ENCODE results near the gene KIF26B.

KIF26B gene

GRCh38 chr1:245378311-245378722 lies 223.5 kb downstream of the KIF26B start:
- ATAC-seq (replicated peaks; ENCODE audit: extremely low read depth, poor library complexity, severe bottlenecking) (peak; percentile 61), DNase-seq (ENCODE audit: low spot score in 2 of 2) (no peak)
- H3K9me3 Mint-ChIP-seq = no peaks in the 10 kb centered on the region
- peaks cover 12% of the 10 kb centered on the region for H3K4me1 Mint-ChIP-seq
- no peak overlapping the region for H3K27ac Mint-ChIP-seq (ENCODE audit: low read depth)
- H3K36me3 Mint-ChIP-seq (ENCODE audit: insufficient read depth) = no peaks in the 10 kb centered on the region
- H3K27me3 Mint-ChIP-seq = no peaks in the 10 kb centered on the region
- no peak overlapping the region for H3K4me3 Mint-ChIP-seq

DNA sequence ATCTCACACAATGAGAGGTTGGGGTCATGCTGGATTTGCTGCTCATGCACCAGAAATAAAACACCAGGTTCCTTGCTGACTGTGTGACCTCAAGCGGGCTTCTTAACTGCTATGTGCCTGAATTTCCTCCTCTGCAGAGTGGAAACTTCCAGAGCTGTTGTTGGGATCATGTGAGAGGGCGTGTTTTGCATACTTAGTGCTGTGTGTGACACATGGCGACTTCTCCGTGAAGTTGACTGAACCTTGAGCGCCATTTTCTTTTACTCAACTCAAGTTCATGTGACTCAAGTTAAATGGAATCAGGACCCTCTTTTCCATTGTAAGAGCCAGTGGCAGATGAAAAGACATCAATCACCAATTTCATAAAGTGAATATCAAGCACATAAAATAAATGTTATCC lies 224.0 kb downstream of the KIF26B start:
- Mint-ChIP-seq H3K4me1 (peaks cover 12% of the 10 kb centered on the region), H3K4me3 (no peak overlapping the region), H3K36me3 (ENCODE audit: insufficient read depth) (no peaks in the 10 kb centered on the region), H3K27ac (ENCODE audit: low read depth) (no peak overlapping the region), H3K9me3 (no peaks in the 10 kb centered on the region), H3K27me3 (no peaks in the 10 kb centered on the region)
- ATAC-seq (replicated peaks; ENCODE audit: extremely low read depth, poor library complexity, severe bottlenecking) = no peak
- no peak for DNase-seq (ENCODE audit: low spot score in 2 of 2)

DNA sequence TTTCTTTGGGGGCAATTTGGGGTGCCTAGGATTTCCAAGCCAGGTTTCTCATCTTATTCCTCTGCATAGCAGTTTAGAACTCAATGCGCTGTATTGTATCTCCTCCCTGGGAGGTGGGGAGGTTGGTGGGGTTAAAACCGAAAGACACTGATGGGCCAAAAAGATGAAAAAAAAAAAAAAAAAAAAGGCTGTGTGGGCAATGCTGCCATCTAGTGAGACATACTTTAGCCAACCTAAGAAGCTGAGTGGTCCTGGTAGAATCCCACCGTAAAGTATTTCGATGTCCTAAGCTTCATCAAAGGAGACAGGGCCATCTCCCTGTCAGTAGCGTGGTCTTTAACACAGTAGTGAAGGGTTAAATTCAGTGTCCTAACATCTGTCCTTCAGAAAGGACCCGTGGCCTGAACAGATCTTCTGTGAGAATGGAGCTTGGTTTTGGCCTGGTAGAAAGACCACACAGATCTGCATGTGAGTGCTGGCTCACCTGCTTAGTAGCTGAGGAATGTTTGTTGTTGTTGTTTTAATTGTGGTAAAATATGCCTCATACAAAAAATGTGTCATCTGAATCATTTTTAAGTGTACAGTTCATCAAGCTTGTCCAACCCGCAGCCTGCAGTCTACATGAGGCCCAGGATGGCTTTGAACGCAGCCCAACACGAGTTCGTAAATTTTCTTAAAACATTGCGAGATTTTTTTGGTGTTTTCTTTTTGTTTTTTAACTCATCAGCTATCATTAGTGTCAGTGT lies 226.2 kb downstream of the KIF26B start:
- Mint-ChIP-seq H3K4me3 (no peak overlapping the region), H3K27ac (ENCODE audit: low read depth) (no peak overlapping the region), H3K36me3 (ENCODE audit: insufficient read depth) (no peaks in the 10 kb centered on the region), H3K9me3 (no peaks in the 10 kb centered on the region), H3K27me3 (no peaks in the 10 kb centered on the region), H3K4me1 (peaks cover 12% of the 10 kb centered on the region)
- DNase-seq (ENCODE audit: low spot score in 2 of 2) (no peak), ATAC-seq (replicated peaks; ENCODE audit: extremely low read depth, poor library complexity, severe bottlenecking) (no peak)

GRCh38 chr1:245382981-245383380 lies 228.2 kb downstream of the KIF26B start:
- ATAC-seq (replicated peaks; ENCODE audit: extremely low read depth, poor library complexity, severe bottlenecking) = no peak
- H3K27me3 Mint-ChIP-seq = no peaks in the 10 kb centered on the region

DNA sequence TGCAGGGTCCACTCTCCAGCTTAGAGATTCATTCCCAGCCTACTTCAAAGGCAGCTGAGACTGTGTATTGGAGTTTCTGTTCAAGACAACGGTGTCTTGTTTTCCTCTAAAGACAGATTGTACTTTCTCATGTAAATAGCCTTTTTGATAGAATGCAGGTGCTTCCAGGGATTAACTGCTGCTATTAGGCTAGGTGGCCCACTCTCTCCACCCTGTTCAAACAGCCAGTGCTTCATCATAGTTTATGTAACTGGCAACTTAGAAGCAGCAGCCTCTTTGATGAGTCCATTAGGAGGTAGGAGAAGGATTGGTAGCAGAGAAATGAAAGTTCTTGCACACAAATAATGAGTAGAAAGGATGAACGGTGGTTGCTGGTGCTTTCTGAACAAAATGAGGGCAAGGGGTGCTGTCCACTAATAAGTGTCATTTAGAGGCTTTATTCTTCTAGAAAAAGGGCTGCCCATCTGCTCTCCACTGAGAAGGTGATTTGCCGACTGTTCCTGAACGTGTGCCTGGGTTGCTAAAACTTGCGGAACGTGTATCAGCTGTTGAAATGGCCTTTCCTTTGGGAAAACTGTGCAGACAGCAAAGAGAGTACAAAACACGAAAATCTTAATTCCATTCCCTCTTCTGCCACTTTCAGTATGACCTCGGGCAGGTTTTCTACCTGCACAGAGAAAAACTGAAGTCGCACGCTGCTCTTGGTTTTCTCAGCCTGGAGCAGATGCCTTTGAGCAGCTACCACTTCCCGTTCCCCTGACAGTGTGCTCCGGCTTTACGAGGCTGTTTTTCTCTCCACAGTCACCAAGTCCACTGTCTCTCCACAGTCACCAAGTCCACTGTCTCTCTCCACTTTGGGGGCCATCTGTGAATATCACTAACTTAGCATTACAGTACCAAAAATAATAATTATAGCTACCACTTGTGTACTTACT lies 228.9 kb downstream of the KIF26B start:
- Mint-ChIP-seq H3K9me3 (no peaks in the 10 kb centered on the region), H3K36me3 (ENCODE audit: insufficient read depth) (no peaks in the 10 kb centered on the region), H3K27me3 (no peaks in the 10 kb centered on the region), H3K27ac (ENCODE audit: low read depth) (no peak overlapping the region), H3K4me1 (no peaks in the 10 kb centered on the region), H3K4me3 (no peak overlapping the region)
- no peak for ATAC-seq (replicated peaks; ENCODE audit: extremely low read depth, poor library complexity, severe bottlenecking)
- no peak for DNase-seq (ENCODE audit: low spot score in 2 of 2)

More at GRCh38 chr1:245382981-245383380, 228.2 kb downstream of the KIF26B start:
- H3K27ac Mint-ChIP-seq (ENCODE audit: low read depth) = no peak overlapping the region
- H3K36me3 Mint-ChIP-seq (ENCODE audit: insufficient read depth) = no peaks in the 10 kb centered on the region
- no peak for DNase-seq (ENCODE audit: low spot score in 2 of 2)
- peaks cover 3% of the 10 kb centered on the region for H3K4me1 Mint-ChIP-seq
- no peak overlapping the region for H3K4me3 Mint-ChIP-seq
- no peaks in the 10 kb centered on the region for H3K9me3 Mint-ChIP-seq

DNA sequence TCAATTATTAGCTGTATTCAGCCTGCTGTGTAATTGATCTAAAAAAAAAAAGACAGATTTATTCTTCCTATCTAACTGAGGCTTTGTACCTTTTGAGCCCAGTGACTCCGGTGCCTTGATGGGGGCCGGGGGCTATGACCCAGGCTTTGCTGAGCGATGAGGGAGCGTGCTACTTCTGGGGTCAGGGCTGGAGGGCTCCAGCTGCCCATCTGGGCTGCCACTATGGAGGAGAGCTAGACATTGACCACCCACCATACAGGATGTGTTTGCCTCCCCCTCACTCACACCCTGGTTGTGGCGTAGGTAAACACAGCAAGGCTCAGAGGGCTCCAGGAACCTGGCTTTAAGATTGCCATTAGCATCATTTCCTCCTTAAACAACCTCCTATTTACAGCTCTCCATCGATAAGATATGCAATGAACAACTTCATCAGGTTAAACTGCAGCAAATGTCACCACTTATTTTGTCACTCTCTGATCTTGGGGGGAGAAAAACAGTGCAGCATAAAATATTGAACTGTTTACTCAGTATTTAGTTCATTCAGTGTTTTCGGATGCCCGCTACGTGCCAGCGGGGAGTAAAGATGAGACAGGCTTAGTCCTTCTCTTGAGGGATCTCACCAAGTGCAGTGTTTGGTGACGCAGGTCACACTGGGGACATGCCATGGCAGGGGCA lies 231.6 kb downstream of the KIF26B start:
- Mint-ChIP-seq H3K36me3 (ENCODE audit: insufficient read depth) (no peaks in the 10 kb centered on the region), H3K4me3 (no peak overlapping the region), H3K4me1 (no peaks in the 10 kb centered on the region), H3K27ac (ENCODE audit: low read depth) (no peak overlapping the region), H3K27me3 (no peaks in the 10 kb centered on the region), H3K9me3 (no peaks in the 10 kb centered on the region)
- DNase-seq (ENCODE audit: low spot score in 2 of 2) (no peak), ATAC-seq (replicated peaks; ENCODE audit: extremely low read depth, poor library complexity, severe bottlenecking) (no peak)

DNA sequence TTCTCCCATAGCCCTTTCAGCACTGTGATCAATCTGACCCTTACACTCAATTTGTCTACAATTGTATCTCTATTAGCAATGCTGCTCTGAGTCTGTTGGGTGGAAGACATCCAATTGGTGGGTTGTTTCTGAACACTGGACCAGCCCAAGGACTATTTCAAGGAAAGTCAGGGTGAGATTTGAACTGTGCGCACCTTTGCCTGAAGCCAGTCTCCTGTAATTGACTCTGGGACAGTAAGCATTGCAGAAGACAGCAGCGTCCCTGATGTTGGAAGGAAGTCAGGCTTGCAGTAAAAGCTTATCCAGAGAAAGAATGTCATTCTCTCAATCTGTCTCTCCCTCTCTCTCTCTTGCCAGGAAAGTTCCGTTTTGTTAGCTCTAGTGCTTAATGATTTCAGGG lies 233.9 kb downstream of the KIF26B start:
- DNase-seq (ENCODE audit: low spot score in 2 of 2) (no peak), ATAC-seq (replicated peaks; ENCODE audit: extremely low read depth, poor library complexity, severe bottlenecking) (no peak)
- H3K27ac Mint-ChIP-seq (ENCODE audit: low read depth) = no peak overlapping the region
- H3K36me3 Mint-ChIP-seq (ENCODE audit: insufficient read depth) = peaks cover 2% of the 10 kb centered on the region
- no peaks in the 10 kb centered on the region for H3K9me3 Mint-ChIP-seq
- H3K4me1 Mint-ChIP-seq = no peaks in the 10 kb centered on the region
- H3K27me3 Mint-ChIP-seq = no peaks in the 10 kb centered on the region
- H3K4me3 Mint-ChIP-seq = no peak overlapping the region

- H3K4me3 Mint-ChIP-seq = no peak overlapping the region
- peaks cover 2% of the 10 kb centered on the region for H3K36me3 Mint-ChIP-seq (ENCODE audit: insufficient read depth)
- DNase-seq (ENCODE audit: low spot score in 2 of 2) (no peak), ATAC-seq (replicated peaks; ENCODE audit: extremely low read depth, poor library complexity, severe bottlenecking) (no peak)
- no peaks in the 10 kb centered on the region for H3K4me1 Mint-ChIP-seq
- no peaks in the 10 kb centered on the region for H3K27me3 Mint-ChIP-seq
- H3K9me3 Mint-ChIP-seq = no peaks in the 10 kb centered on the region
- no peak overlapping the region for H3K27ac Mint-ChIP-seq (ENCODE audit: low read depth)
These were observed 235.1 kb downstream of the KIF26B start for GRCh38 chr1:245389873-245390272.

- DNase-seq (ENCODE audit: low spot score in 2 of 2) (no peak), ATAC-seq (replicated peaks; ENCODE audit: extremely low read depth, poor library complexity, severe bottlenecking) (no peak)
- Mint-ChIP-seq H3K4me1 (no peaks in the 10 kb centered on the region), H3K36me3 (ENCODE audit: insufficient read depth) (peaks cover 2% of the 10 kb centered on the region), H3K4me3 (no peak overlapping the region), H3K27ac (ENCODE audit: low read depth) (no peak overlapping the region), H3K27me3 (no peaks in the 10 kb centered on the region), H3K9me3 (no peaks in the 10 kb centered on the region)
These were observed 236.2 kb downstream of the KIF26B start for GRCh38 chr1:245390975-245391374.

DNA sequence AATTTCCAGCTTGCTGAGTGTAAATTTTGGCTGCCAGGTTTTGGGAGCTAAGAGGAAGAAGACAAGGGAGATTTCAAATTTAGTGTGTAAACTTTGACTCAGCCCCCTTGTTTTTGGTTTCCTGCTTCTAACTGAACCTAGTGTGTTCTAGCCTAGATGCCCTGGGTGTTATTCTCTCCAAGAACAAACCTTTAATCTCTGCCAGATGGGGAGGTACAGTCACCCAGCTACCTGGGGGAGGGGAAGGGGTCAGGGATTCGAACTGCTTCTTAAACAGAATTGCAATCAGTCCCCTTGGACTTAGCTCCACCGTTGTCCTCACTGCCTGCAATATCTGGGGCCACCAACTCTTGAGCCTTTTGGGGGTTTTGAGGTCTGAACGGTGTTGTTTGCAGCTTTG lies 238.9 kb downstream of the KIF26B start:
- DNase-seq (ENCODE audit: low spot score in 2 of 2) (no peak), ATAC-seq (replicated peaks; ENCODE audit: extremely low read depth, poor library complexity, severe bottlenecking) (no peak)
- Mint-ChIP-seq H3K36me3 (ENCODE audit: insufficient read depth) (peaks cover 2% of the 10 kb centered on the region), H3K27me3 (peaks cover 8% of the 10 kb centered on the region), H3K4me1 (no peaks in the 10 kb centered on the region), H3K27ac (ENCODE audit: low read depth) (no peak overlapping the region), H3K4me3 (no peak overlapping the region), H3K9me3 (no peaks in the 10 kb centered on the region)

DNA sequence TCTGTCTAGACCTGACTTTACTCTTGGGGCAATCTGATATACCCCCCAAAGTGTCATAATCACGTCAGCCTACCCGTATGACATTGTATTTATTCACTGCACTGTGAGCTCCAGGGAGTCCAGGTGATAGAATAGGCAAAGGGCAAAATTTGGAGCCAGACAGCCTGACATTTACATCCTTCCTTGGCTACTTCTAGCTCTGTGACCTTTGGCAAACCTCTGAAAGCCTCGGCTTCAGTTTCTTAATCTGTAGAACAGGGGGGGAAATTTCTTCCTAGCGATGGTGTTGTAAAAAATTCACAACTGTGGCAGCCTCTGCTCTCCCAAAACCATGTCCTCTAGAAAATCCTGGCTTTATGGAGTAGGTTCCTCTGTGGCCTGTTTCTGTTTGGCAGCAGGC lies 240.9 kb downstream of the KIF26B start:
- peaks cover 2% of the 10 kb centered on the region for H3K36me3 Mint-ChIP-seq (ENCODE audit: insufficient read depth)
- ATAC-seq (replicated peaks; ENCODE audit: extremely low read depth, poor library complexity, severe bottlenecking) (no peak), DNase-seq (ENCODE audit: low spot score in 2 of 2) (no peak)
- peaks cover 8% of the 10 kb centered on the region for H3K27me3 Mint-ChIP-seq
- H3K27ac Mint-ChIP-seq (ENCODE audit: low read depth) = no peak overlapping the region
- H3K4me3 Mint-ChIP-seq = no peak overlapping the region
- H3K4me1 Mint-ChIP-seq = no peaks in the 10 kb centered on the region
- H3K9me3 Mint-ChIP-seq = no peaks in the 10 kb centered on the region

DNA sequence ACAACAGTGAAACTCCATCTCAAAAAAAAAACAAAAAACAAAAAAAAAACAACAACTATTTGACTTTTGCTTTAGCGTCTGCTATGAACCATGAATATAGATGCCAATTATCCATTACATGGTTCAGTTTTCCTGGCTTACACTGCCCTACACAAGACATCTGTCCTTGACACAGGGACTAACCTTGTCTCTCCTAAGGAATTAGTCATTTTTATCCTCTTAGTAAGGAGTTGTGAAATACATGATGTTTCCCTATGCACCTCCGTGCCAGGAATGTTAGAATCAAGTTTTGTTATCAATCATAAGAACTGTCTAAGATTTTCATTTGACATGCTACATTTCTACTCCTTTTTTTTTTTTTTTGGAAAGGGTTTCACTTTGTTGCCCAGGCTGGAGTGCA lies 241.8 kb downstream of the KIF26B start:
- Mint-ChIP-seq H3K4me3 (no peak overlapping the region), H3K27ac (ENCODE audit: low read depth) (no peak overlapping the region), H3K4me1 (no peaks in the 10 kb centered on the region), H3K27me3 (peaks cover 10% of the 10 kb centered on the region), H3K9me3 (no peaks in the 10 kb centered on the region), H3K36me3 (ENCODE audit: insufficient read depth) (peaks cover 2% of the 10 kb centered on the region)
- no peak for ATAC-seq (replicated peaks; ENCODE audit: extremely low read depth, poor library complexity, severe bottlenecking)
- DNase-seq (ENCODE audit: low spot score in 2 of 2) = no peak
